Cerebellar nuclear complex (tissue), 1 donor: ENCODE measurements around the gene TAMM41.
"Not testable (repeated sequence)": the region's sequence is repeated elsewhere in the genome, so short reads cannot be mapped to it uniquely, and the experiment has no call there.

Experiments
- DNase-seq, 2 experiments: peaks; one replicate each; lab custom pipeline; 2025; lab: John Stamatoyannopoulos, UW

The TAMM41 gene

GRCh38 chr3:11846281-11847266 is at the start of gene TAMM41:
Gene TAMM41, minus strand, starts transcription at chr3:11846885. Its CDS starts 249 bp downstream, at chr3:11846636.
- DNase-seq, result peak; percentile 15 to 75

GRCh38 chr3:11878837-11879236 is 32.2 kb upstream of the TAMM41 start:
- no peak for DNase-seq

GRCh38 chr3:11874707-11875106 is 28.0 kb upstream of the TAMM41 start:
- not testable (repeated sequence) for DNase-seq

GRCh38 chr3:11863739-11864138 is 17.1 kb upstream of the TAMM41 start:
- DNase-seq, result not testable (repeated sequence)

GRCh38 chr3:11862584-11862983 is 15.9 kb upstream of the TAMM41 start:
- not testable (repeated sequence) for DNase-seq

- DNase-seq, result not testable (repeated sequence)
Observed at GRCh38 chr3:11862145-11862544, 15.5 kb upstream of the TAMM41 start.

- peak in 1 of 2 experiments; percentile 8 for DNase-seq
Observed at GRCh38 chr3:11860213-11860612, 13.5 kb upstream of the TAMM41 start.

- no peak for DNase-seq
Observed at GRCh38 chr3:11853450-11853849, 6.8 kb upstream of the TAMM41 start.

- no peak for DNase-seq
Observed at GRCh38 chr3:11850003-11850402, 3.3 kb upstream of the TAMM41 start.

GRCh38 chr3:11847607-11848006 is 922 bp upstream of the TAMM41 start:
- no peak for DNase-seq

GRCh38 chr3:11845651-11846050 is 1.0 kb downstream of the TAMM41 start:
- DNase-seq, result no peak

GRCh38 chr3:11844891-11845290 is 1.8 kb downstream of the TAMM41 start:
- DNase-seq, result no peak

GRCh38 chr3:11835028-11835639 is 11.6 kb downstream of the TAMM41 start:
- no peak for DNase-seq

- DNase-seq, result no peak
Observed at GRCh38 chr3:11832981-11833905, 13.4 kb downstream of the TAMM41 start.

- DNase-seq, result no peak
Observed at GRCh38 chr3:11829416-11829815, 17.3 kb downstream of the TAMM41 start.

- DNase-seq, result no peak
Observed at GRCh38 chr3:11826628-11827265, 19.9 kb downstream of the TAMM41 start.

GRCh38 chr3:11825301-11825700 is 21.4 kb downstream of the TAMM41 start:
- no peak for DNase-seq

- DNase-seq, result no peak
Observed at GRCh38 chr3:11820531-11821041, 26.1 kb downstream of the TAMM41 start.

- no peak for DNase-seq
Observed at GRCh38 chr3:11819146-11819689, 27.5 kb downstream of the TAMM41 start.

GRCh38 chr3:11818033-11818432 is 28.7 kb downstream of the TAMM41 start:
- DNase-seq, result no peak

- DNase-seq, result no peak
Observed at GRCh38 chr3:11815111-11815510, 31.6 kb downstream of the TAMM41 start.
